HG02571 (cell line): ENCODE measurements around the gene SEC14L3.

Source experiments
- ATAC-seq: cut with Tn5 transposase; IDR thresholded peaks from one replicate; pipeline ENCODE4 v1.9.1; 2021; ENCODE audit warnings: mild to moderate bottlenecking, moderate library complexity; ENCODE audit not compliant: unreplicated experiment

SEC14L3 gene

DNA sequence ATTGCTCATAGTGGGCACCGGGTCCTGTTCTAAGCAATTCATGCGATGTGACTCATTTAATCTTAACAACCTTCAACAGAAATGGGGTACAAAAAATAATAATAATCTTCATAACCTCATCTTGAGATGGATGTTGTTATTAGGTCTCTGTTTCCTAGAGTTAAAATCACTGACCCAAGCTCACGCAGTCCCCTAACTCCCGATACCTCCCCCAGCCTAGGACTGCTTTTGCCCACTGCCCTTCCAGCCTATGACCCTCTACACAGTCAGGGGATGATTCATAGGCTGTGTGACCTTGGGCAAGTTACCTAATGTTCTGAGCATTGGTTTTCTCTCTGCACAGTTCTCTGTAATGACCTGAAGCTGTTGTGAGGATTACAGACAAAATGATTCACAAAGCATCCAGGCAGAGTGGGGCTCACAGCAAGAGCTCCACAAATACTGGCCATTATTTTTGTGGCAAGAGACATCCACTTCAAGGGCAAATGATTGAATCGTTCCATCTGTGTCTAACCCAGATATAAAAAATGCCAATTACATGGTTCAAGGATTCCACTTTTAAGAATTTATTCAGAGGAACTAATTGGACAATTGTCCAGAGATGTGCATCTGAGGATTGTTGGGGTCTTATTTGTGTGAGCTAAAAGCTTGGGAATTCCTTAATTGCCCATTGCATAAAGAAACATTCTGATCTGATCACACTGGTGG, 26.2 kb downstream of the SEC14L3 start:
- ATAC-seq: no peak

DNA sequence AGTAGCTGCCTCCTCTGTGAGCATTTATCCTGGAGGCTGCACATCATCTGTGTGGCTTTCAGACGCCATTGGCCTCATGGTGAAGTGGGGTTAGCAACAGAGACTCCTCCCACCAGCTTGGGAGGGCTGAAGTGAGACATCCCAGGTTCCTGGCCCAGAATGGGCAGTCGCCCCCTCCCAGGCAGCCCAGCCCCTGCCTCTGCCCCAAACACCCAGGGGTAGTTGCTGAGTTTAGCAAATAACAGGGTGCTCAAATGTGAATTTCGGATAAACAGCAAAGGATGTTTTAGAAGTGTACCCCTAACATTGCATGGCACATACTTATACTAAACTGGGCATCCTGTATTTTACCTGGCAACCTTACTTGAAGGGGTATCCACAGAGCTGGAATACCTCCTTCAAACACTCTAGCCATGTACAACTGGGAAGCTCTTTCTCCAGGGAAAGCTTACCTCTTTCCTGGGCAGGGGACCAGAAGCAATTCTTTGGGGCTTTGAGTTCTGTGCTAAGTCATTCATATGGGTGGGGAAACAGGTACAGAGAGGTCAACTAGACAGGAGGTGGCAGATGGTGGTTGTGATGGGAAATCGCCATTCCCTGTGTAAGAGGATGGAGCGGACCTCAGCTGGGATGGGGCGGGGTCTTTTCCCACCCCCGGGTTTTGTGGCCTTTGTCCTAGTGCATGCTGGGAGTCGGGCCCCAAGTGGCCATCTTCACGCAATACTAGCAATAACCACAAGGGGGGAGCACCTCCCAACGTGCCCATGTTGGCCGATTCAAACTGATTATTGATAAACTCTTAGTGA, 27.0 kb downstream of the SEC14L3 start:
- no peak for ATAC-seq

DNA sequence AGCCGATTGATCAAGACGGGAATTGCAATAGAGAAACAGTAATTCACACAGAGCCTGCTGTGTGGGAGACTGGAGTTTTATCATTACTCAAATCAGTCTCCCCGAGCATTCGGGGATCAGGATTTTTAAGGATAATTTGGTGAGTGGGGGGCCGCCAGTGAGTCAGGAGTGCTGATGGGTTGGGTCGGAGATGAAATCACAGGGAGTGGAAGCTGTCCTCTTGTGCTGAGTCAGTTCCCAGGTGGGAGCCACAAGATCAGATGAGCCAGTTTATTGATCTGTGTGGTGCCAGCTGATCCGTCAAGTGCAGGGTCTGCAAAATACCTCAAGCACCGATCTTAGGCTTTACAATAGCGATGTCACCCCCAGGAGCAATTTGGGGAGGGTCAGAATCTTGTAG, 30.7 kb downstream of the SEC14L3 start:
- no peak for ATAC-seq

DNA sequence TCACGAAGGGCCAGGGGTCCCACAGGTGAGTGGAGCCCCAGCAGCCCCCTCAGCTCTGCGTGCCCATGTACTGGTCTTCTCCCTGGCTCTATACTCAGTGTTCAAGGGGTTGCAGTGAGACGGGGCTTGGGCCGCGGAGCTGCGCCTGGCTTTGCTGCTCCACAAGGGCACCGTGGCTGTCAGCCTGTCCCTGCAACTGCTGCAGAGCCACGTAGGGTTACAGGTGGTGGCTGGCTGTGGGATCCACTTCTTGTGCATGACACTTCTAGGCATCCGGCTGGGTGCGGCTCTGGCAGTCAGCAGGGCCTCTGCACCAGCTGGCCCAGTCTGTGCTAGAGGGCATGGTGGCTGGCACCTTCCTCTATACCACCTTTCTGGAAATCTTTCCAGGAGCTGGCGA, 32.0 kb downstream of the SEC14L3 start:
- no peak for ATAC-seq

DNA sequence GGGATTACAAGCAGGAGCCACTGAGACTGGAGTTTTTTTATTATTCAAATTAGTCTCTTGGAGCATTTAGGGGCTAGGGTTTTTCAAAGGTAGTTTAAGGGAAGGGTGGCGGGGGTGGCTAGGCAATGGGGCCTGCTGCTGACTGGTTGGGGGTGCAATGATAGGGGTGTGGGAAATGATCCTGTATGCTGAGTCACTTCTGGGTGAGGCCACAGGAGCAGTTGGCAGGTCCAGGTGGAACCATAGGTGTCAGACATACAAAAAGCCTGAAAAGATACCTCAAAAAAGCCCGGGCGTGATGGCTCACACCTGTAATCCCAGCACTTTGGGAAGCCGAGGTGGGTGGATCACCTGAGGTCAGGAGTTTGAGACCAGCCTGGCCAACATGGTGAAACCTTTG, 32.6 kb downstream of the SEC14L3 start:
- ATAC-seq: no peak

DNA sequence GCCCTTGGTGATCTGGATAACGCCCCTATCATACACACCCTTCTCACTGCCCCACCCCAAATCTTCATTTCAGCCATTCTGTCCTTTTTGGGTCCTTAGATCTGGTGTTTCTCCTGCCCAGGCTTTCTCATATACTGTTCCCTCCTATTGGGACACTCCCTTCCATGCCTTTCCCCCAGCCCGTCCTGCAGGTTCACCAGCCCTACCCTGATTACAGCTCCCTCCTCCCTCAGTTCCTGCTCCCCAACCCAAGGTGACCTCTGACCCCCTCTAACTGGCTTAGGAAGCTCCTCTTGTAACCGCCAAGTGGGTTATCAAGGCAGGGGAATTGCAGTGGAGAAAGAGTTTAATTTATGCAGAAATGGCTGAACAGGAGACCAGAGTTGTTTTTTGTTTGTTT, 33.3 kb downstream of the SEC14L3 start:
- no peak for ATAC-seq

DNA sequence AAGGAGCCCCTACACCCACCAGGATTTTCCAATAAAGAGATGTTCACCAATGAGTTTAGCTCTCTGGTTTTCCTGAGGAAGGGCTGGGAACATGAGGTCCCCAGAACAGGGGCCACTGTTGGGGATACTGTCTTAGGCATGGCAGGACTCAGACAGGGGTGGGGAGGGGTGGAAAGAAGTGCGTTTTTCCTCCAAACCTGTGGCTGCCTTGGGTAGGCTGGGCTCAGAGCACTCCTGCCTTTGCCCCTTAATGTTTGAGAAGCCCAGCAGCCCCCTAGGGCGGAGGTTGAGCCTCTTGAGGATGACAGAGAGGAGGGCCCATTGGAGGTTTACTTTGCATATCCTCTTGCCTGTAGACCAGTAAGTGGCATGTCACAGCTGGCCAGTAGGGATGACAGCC, 35.6 kb downstream of the SEC14L3 start:
- no peak for ATAC-seq

DNA sequence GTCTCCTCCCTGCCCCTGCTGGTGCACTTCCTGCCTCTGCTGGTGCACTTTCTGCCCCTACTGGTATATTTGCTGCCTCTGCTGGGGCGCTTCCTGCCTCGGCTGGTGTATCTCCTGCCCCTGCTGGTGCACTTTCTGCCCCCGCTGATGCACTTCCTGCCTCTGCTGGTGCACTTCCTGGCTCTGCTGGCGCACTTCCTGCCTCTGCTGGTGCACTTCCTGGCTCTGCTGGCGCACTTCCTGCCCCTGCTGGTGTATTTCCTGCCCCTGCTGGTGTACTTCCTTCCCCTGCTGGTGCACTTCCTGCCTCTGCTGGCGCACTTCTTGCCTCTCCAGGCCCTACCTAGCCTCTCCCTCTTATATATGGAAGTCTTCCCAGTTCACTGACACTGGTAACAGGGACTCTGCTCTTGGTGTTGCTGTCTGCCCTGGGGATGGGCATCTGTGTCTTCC, 36.1 kb downstream of the SEC14L3 start:
- no peak for ATAC-seq

DNA sequence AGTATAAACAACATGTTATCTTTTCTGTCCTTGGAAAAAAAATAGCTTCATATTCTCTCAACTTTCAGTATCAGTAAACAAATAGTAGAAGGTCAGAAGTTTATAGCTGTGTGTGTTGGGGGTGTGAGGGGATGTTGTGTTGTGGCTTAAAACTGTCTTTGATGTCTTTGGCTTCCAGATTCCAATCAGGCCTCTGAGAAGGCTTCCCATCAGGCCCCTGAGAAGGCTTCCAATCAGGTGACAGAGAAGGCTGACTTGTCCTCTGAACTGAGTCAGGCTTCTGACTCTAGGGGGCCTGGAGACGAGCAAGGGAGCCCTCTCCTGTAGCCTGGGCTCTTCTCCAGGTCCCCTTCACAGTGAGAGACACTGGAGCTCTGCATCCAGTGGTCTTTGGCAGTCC, 37.0 kb downstream of the SEC14L3 start:
- no peak for ATAC-seq

DNA sequence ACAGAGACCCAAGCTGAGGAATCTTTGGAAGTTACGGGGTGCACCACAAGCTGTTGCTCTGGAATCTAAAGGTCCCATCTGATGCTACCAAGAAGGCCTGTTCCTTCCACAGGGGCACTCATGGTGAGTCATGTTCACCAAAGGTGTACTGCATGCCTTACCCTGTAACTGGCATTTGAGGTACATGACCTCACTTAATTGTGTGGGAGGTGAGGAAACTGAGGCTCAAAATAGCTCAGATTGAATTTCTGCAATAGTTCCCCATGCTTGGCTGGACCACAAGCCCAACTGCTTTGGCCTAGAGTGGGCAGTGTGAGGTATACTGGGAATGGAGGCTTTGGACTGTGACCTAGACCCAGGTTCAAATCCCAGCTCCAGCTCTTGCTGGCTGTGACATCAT, 38.0 kb downstream of the SEC14L3 start:
- no peak for ATAC-seq

DNA sequence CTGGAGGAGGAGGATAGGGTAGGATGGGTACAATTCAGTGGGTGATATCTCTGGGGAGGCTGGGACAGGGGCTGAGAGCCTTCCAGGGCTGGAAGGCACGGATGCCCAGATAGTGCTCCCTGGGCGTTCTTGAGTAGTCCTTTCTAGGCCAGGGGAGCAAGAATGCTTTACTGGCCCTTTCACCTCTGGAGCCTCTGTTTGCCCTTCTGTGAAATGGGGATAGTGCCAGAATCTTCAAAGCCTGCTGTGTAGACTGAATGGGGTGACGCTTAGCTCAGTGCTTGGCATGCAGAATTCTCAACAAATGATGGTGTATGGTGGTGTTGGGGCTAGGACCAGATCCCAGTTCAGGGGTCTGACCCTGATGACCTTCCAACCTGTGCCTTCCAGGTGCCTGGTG, 38.6 kb downstream of the SEC14L3 start:
- ATAC-seq: no peak

DNA sequence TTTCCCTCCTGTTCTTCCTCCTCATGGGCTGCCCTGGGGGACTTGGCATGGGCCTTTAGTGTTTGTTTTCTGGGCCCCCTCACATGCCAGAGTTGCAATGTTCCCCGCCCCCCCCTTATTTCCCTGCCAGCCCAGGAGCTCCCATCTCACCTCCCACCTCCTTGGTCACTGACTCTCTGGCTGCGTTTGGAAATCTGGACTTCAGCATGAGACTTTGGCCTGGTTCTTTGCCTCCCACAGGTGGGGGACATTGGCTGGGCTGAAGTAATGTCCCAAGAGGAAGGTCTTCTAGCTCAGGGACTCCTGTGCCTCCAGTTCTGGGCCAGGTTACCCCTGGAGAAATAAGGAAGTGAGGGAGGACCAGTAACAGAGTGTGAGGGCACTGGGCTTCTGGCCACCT, 39.3 kb downstream of the SEC14L3 start:
- no peak for ATAC-seq

DNA sequence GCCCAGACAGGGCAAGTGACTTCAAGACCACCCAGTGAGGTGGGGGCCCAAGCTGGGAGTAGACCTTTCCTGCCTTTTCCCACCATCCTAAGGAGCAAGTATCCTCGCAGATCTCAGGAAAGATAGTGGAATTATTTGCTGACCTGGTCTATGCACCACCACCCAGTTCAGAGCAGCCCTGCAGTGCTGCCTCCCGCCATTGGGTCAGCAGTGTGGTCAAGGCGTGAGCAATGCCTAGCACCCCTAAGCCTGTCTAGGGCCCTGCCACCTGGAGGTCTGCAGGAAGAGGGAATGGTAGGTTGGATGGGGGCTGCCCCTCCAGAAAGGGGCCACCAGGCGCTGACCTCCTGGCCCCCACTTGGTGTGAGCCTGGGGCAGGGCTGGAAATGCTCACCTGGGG, 39.7 kb downstream of the SEC14L3 start:
- no peak for ATAC-seq

DNA sequence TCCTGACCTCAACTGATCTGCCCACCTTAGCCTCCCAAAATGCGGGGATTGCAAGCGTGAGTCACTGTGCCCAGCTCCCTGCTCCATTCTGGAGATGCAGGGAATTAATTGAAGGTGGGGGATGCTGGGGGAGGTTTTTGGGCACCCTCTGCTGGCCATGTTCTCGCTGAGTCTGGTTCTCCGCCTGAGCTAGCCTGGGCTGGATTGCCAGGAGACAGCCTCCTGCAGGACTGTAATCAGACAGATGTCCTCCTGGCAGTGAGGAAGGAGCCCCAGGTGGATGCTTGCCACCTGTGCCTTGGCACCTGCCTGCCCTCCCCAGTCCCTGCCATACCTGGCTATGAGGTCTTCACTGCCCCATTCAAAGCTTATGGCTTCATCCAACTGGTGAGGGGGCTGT, 40.9 kb downstream of the SEC14L3 start:
- no peak for ATAC-seq

DNA sequence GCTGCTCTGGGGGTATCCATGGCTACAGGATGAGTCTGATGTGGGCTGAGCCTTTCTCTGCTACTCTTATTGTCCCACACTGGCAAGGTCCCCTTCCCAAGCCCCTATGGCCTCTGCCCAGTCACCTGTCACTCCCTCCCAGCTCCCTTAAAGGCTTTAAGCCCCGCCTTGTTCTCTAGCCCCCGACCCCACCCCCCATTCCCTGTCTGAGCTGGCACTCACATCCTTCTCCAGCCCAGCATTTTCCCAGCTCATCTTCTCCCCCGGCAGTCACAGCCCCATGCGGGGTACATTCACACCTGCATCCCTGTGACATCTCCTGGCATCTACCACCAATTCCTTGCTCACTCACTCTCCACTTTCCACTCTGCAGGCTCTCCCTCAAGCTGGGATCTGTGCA, 41.9 kb downstream of the SEC14L3 start:
- no peak for ATAC-seq

DNA sequence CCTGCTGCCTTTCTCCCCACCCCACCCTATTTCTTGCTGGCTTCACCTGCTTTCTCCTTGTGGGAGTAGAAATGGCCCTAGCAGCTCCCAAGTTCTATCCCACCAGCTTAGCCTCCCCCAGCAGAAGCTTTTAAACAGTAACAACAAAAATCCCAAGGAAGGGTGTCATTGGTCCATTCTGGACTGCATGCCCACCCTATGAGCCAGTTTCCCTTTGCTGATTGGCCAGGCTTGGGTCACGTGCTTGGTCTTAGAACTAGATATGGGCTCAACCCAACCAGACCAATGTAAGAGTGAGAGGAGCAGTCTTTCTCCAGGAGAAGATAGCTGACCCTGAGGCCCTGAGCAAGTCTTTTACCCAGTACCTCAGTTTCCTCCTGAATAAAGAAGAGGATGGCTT, 43.9 kb downstream of the SEC14L3 start:
- ATAC-seq: no peak

DNA sequence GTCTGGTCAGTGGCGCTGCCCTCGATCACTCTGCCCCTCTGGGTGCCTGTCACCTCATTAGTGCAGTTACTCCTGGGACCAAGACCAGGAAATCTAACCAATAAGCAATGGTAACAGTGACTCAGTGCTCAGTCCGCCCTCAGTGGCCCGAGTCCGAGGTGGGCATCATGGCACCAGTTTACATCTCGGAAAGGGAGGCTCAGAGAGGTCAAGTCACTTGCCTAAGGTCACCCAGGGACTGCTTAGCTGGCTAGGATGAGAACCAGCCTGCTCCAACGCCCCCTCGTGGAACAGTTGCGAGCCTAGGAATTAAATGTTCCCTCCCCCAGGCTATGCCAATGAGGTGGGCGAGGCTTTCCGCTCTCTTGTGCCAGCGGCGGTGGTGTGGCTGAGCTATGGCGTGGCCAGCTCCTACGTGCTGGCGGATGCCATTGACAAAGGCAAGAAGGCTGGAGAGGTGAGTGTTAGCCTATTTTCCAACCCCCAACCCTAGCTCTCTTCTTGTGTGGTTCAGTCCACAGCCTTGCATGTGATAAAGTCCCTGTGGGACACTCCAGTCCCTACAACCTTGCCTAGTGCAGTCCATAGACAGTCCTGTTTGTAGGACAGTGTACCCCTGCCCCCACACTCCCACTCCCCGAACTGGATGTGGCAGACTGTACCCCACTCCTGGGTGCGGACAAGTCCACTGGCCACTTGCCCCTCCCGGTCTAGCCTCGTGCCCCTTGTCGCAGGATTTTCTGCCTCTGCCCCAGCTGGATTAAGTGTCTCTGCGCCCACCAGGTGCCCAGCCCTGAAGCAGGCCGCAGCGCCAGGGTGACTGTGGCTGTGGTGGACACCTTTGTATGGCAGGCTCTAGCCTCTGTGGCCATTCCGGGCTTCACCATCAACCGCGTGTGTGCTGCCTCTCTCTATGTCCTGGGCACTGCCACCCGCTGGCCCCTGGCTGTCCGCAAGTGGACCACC, 45.1 kb downstream of the SEC14L3 start:
- ATAC-seq: no peak

DNA sequence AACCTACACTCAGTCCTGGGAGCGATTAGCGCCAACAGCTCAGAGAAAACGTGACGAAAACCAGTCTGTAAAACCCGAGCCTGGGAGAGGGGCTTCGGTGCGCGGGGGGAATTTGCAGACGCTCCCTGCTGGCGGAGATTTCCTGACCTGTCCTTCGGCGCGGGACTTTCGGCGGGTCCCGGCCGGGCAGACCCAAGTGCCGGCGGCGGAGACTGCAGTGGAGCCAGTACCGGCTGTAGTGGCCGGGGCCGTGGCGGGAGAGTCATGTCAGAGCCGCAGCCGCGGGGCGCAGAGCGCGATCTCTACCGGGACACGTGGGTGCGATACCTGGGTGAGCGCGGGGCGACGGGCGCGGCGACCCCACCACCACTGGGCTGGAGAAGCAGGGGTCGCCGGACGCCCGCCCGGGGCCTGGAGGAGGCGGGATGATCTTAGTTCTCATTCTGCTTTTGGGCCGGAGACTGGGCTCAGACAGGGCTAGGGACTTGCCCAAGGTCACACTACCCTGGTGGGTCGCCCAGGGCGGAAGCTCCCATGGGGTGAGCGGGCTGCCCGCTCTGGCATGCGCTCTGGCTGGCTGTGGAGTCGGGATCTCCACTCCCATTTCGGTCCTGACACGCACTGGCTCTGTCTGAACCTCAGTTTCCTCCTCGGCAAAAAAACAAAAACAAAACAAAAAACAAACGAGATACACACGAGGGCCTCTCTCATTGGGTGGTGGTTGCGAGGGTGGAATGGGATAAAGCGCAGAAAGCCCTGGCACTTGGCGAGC, 46.0 kb downstream of the SEC14L3 start, which contains the start of gene MTFP1:
Gene MTFP1, plus strand, starts transcription at position 153 of the 772 bp plus-strand sequence. Its CDS starts 112 bp downstream, at position 265.
- no peak for ATAC-seq

DNA sequence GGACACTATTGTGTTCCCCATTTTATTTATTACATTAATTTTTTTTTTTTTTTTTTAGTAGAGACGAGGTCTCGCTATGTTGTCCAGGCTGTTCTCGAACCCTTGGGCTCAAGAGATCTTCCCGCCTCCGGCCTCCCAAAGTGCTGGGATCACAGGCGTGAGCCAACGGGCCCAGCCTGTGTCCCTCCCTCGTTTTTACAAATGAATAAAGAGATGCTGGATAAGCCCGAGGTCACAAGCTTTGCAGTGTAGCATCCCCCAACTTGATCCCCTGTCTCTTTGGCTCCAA, 46.5 kb downstream of the SEC14L3 start:
- ATAC-seq: no peak

DNA sequence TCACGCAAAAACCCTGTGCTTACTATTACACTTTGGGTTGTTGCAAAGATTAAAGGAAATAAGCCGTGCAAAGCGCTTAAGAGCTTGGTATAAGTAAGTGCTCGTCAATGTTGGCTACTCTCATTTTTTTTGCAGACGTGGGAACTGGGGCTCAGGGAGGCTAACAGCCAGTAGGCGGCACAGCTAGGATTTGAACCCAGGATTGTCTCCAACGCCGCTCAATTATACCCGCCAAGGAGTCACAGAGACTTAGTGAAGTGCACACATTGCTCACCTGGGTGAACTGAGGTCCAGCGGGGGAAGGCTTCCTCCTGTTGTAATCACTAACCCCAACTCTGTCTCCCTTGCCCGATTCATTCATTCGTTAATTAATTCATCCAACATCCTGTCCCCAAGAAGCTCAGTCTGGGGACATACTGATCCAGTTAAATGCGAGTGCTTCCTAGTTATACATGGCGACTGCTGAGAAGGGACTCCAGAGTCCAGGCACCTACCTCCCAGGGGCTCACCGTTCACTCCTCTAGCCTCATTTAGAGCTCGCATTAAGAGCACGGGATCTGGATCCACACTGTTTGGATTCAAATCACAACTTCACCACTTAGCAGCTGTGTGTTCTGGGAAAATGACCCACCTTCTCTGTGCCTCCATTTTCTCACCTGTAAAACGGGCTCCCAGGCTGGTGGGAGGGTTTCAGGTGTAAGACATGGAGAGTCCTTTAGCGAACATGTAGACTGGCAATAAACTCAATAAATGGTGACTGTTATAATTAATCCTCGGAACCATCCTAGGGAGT, 47.1 kb downstream of the SEC14L3 start:
- no peak for ATAC-seq
